HG03520 (cell line): Measurements from ENCODE around the gene RHBDL3.
A peak's percentile ranks its signal among the peaks of the same experiment; 100 is the strongest.
"Not testable (repeated sequence)": the region's sequence is repeated elsewhere in the genome, so short reads cannot be mapped to it uniquely, and the experiment has no call there.

Source experiments
- ATAC-seq: cut with Tn5 transposase; IDR thresholded peaks from one replicate; pipeline ENCODE4 v1.9.1; 2021; ENCODE audit warnings: mild to moderate bottlenecking, moderate library complexity; ENCODE audit not compliant: unreplicated experiment

The RHBDL3 gene

GRCh38 chr17:32289471-32290070 is 23.9 kb downstream of the RHBDL3 start:
- no peak for ATAC-seq

- no peak for ATAC-seq
Measured at GRCh38 chr17:32292094-32292493, 26.5 kb downstream of the RHBDL3 start.

- no peak for ATAC-seq
Measured at GRCh38 chr17:32297424-32297823, 31.8 kb downstream of the RHBDL3 start.

GRCh38 chr17:32297860-32298259 is 32.2 kb downstream of the RHBDL3 start:
- ATAC-seq, result no peak

GRCh38 chr17:32298298-32298697 is 32.7 kb downstream of the RHBDL3 start:
- no peak for ATAC-seq

GRCh38 chr17:32298721-32299579 is 33.3 kb downstream of the RHBDL3 start:
- ATAC-seq, result no peak

- no peak for ATAC-seq
Measured at GRCh38 chr17:32299580-32300164, 34.0 kb downstream of the RHBDL3 start.

- ATAC-seq, result no peak
Measured at GRCh38 chr17:32302037-32302436, 36.4 kb downstream of the RHBDL3 start.

- no peak for ATAC-seq
Measured at GRCh38 chr17:32302860-32303649, 37.4 kb downstream of the RHBDL3 start.

GRCh38 chr17:32303781-32304288 is 38.2 kb downstream of the RHBDL3 start:
- ATAC-seq, result no peak

- ATAC-seq, result no peak
Measured at GRCh38 chr17:32305049-32305448, 39.4 kb downstream of the RHBDL3 start.

- ATAC-seq, result no peak
Measured at GRCh38 chr17:32307658-32308057, 42.0 kb downstream of the RHBDL3 start.

GRCh38 chr17:32311028-32311536 is 45.5 kb downstream of the RHBDL3 start:
- no peak for ATAC-seq

- no peak for ATAC-seq
Measured at GRCh38 chr17:32314636-32315035, 49.0 kb downstream of the RHBDL3 start.

- ATAC-seq, result no peak
Measured at GRCh38 chr17:32315171-32315570, 49.5 kb downstream of the RHBDL3 start.

GRCh38 chr17:32316653-32317052 is 51.0 kb downstream of the RHBDL3 start:
- not testable (repeated sequence) for ATAC-seq

GRCh38 chr17:32317353-32317752 is 51.7 kb downstream of the RHBDL3 start:
- ATAC-seq, result no peak

- ATAC-seq, result no peak
Measured at GRCh38 chr17:32318071-32318470, 52.4 kb downstream of the RHBDL3 start.

- peak; percentile 58 for ATAC-seq
Measured at GRCh38 chr17:32319548-32319905, 53.9 kb downstream of the RHBDL3 start.

- ATAC-seq, result not testable (repeated sequence)
Measured at GRCh38 chr17:32320080-32320479, 54.4 kb downstream of the RHBDL3 start.

GRCh38 chr17:32320847-32321246 is 55.2 kb downstream of the RHBDL3 start:
- no peak for ATAC-seq
